ENCODE data around the gene CD200R1. TPM values are rescaled to one million over a fixed set of nuclear protein-coding genes. Genes with fewer than 3 reads are reported as not detected.

Gene CD200R1
- polyA plus RNA-seq, 1 donor from 2014 or later: 0.72 TPM

- TF ChIP-seq EZH2 (IDR thresholded peaks at IDR 0.05; ENCODE audit: borderline replicate concordance, insufficient read depth, low read length, poor library complexity, severe bottlenecking): no peak
- no peak for TF ChIP-seq MXI1 (conservative IDR thresholded peaks at IDR 0.05; ENCODE audit: poor library complexity, severe bottlenecking)
Measured at GRCh38 chr3:112900113-112900512, 74.8 kb downstream of the CD200R1 start (continued).

DNA sequence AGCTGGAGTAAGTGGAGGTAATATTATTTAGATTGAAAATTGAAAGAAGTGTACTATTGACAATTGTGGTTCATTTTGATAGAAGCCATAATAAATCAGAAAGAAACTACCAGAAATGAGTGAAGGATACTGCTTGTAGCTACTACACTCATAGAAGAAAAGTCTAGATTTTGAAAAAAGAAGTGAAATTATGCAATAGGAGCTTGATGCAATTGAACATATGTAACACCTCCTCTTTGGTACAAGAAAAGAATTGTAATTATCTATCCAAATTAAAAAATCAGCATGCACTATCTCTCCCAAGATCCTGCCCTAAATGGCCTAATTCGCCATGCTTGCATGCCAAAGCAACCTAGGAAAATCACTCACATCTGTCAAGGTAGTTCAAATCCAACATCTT is 77.1 kb downstream of the CD200R1 start:
- Histone ChIP-seq H3K9me3 (ENCODE audit: low read length) (no peaks in the 10 kb centered on the region), H3K27me3 (ENCODE audit: insufficient read depth, low read depth, low read length) (no peaks in the 10 kb centered on the region), H4K20me1 (ENCODE audit: insufficient read depth) (no peaks in the 10 kb centered on the region), H3K79me2 (replicated peaks; ENCODE audit: insufficient read depth, low read length) (no peaks in the 10 kb centered on the region), H2AFZ (ENCODE audit: low read depth, low read length) (no peak overlapping the region), H3K27ac (ENCODE audit: low read length) (no peak overlapping the region), H3F3A (ENCODE audit: insufficient read depth, low read length, poor library complexity, severe bottlenecking) (no peaks in the 10 kb centered on the region), H3K4me3 (ENCODE audit: low read length) (no peak overlapping the region), H3K9ac (ENCODE audit: low read length) (no peak overlapping the region), H3K9me2 (ENCODE audit: insufficient read depth, low read length) (no peaks in the 10 kb centered on the region), H3K4me2 (ENCODE audit: low read length) (no peak overlapping the region), H3K36me3 (ENCODE audit: insufficient read depth, low read length) (no peaks in the 10 kb centered on the region)
- TF ChIP-seq EP300 (conservative IDR thresholded peaks at IDR 0.05; ENCODE audit: poor library complexity, severe bottlenecking): no peak
- no peak for TF ChIP-seq TAF1 (IDR thresholded peaks at IDR 0.05; ENCODE audit: low read depth)
- no peak for TF ChIP-seq RAD21 (conservative IDR thresholded peaks at IDR 0.05)
- no peak for TF ChIP-seq POLR2AphosphoS5 (IDR thresholded peaks at IDR 0.05)
- no peak for TF ChIP-seq SMC3 (conservative IDR thresholded peaks at IDR 0.05; ENCODE audit: poor library complexity)
- no peak for TF ChIP-seq MXI1 (conservative IDR thresholded peaks at IDR 0.05; ENCODE audit: poor library complexity, severe bottlenecking)
- TF ChIP-seq EZH2 (IDR thresholded peaks at IDR 0.05; ENCODE audit: borderline replicate concordance, insufficient read depth, low read length, poor library complexity, severe bottlenecking): no peak
- TF ChIP-seq REST (IDR thresholded peaks at IDR 0.05; ENCODE audit: borderline replicate concordance): no peak
- TF ChIP-seq CTCF (IDR thresholded peaks at IDR 0.05; ENCODE audit: poor library complexity, severe bottlenecking): no peak

- no peaks in the 10 kb centered on the region for H3K79me2 ChIP-seq (replicated peaks; ENCODE audit: insufficient read depth, low read length)
- H3K4me2 ChIP-seq (ENCODE audit: low read length): no peak overlapping the region
- H3K9me2 ChIP-seq (ENCODE audit: insufficient read depth, low read length): no peaks in the 10 kb centered on the region
- H3K36me3 ChIP-seq (ENCODE audit: insufficient read depth, low read length): no peaks in the 10 kb centered on the region
- no peak overlapping the region for H3K27ac ChIP-seq (ENCODE audit: low read length)
- no peaks in the 10 kb centered on the region for H3F3A ChIP-seq (ENCODE audit: insufficient read depth, low read length, poor library complexity, severe bottlenecking)
- H3K9me3 ChIP-seq (ENCODE audit: low read length): no peaks in the 10 kb centered on the region
- H3K27me3 ChIP-seq (ENCODE audit: insufficient read depth, low read depth, low read length): no peaks in the 10 kb centered on the region
- H2AFZ ChIP-seq (ENCODE audit: low read depth, low read length): no peak overlapping the region
- no peak overlapping the region for H3K9ac ChIP-seq (ENCODE audit: low read length)
- TF ChIP-seq EZH2 (IDR thresholded peaks at IDR 0.05; ENCODE audit: borderline replicate concordance, insufficient read depth, low read length, poor library complexity, severe bottlenecking) (no peak), TAF1 (IDR thresholded peaks at IDR 0.05; ENCODE audit: low read depth) (no peak), REST (IDR thresholded peaks at IDR 0.05; ENCODE audit: borderline replicate concordance) (no peak), MXI1 (conservative IDR thresholded peaks at IDR 0.05; ENCODE audit: poor library complexity, severe bottlenecking) (no peak), POLR2AphosphoS5 (IDR thresholded peaks at IDR 0.05) (no peak), EP300 (conservative IDR thresholded peaks at IDR 0.05; ENCODE audit: poor library complexity, severe bottlenecking) (no peak), RAD21 (conservative IDR thresholded peaks at IDR 0.05) (no peak), SMC3 (conservative IDR thresholded peaks at IDR 0.05; ENCODE audit: poor library complexity) (no peak), CTCF (IDR thresholded peaks at IDR 0.05; ENCODE audit: poor library complexity, severe bottlenecking) (no peak)
- H3K4me3 ChIP-seq (ENCODE audit: low read length): no peak overlapping the region
- H4K20me1 ChIP-seq (ENCODE audit: insufficient read depth): no peaks in the 10 kb centered on the region
Measured at GRCh38 chr3:112894258-112894657, 80.6 kb downstream of the CD200R1 start.
